Omental fat pad (tissue), 4 donors: ENCODE results near the gene ADGRG1. TPM values are rescaled to one million over a fixed set of nuclear protein-coding genes. Genes with fewer than 3 reads are reported as not detected.
"Not testable (repeated sequence)": the region's sequence is repeated elsewhere in the genome, so short reads cannot be mapped to it uniquely, and the experiment has no call there.

ENCODE experiments used
- ATAC-seq: fragments of 150-250 bp; one replicate; pipeline ENCODE4 v1.9.1; 2016; ENCODE audit warnings: mild to moderate bottlenecking, moderate library complexity; ENCODE audit not compliant: low FRiP score
- DNase-seq: peaks from one replicate; pipeline ENCODE4 v3.0.0-alpha.2; 2019; ENCODE audit warnings: low spot score
- CTCF ChIP-seq, 3 donors: fragments of 450-650 bp; IDR thresholded peaks; one replicate each; pipeline ENCODE4 v1.5.1; 2016 to 2017; ENCODE audit warnings: antibody characterized with exemption in 3 of 3, mild to moderate bottlenecking in 3 of 3, moderate library complexity in 2 of 3
- total RNA-seq, 4 donors: library from RNA; depleted of rRNA; stranded (reverse); fragments of >200 nt; gene quantifications; one replicate each; pipeline ENCODE4 v1.1.0, GENCODE V29; 2016

ADGRG1 gene
- total RNA-seq, 4 donors from 2014 or later: 15.3 to 99.1 (median 70.5) TPM

- DNase-seq (peak; percentile 41), ATAC-seq (peak; percentile 85)
- TF ChIP-seq CTCF (IDR thresholded peaks at IDR 0.05): peak in 2 of 3 donors; percentile 59 to 70
Measured at GRCh38 chr16:57591086-57591869, 37.2 kb upstream of the ADGRG1 start.

- DNase-seq (no peak), ATAC-seq (no peak)
- no peak for TF ChIP-seq CTCF (IDR thresholded peaks at IDR 0.05)
Measured at GRCh38 chr16:57591870-57592485, 36.5 kb upstream of the ADGRG1 start.

DNA sequence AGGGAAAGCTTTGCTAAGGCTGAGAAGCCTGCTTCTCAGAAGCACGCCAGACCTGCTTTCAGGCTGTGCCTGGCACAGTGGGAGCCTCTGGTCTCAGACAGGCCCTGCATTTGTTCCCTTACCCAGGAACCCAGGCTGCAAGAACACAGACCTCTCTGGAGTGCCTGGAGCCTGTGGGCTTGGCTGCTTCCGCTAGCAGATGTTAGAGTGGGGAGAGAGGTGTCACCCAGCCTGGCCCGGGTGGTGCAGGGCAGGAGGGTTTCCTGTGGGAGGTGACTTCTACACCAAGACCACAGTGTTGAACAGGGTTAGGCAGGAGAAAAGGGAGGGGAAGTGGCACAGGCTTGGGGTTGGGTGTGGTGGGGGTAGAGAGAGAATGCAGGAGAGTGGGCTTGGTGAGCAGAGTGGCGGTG lies 35.8 kb upstream of the ADGRG1 start:
- ATAC-seq (no peak), DNase-seq (no peak)
- TF ChIP-seq CTCF (IDR thresholded peaks at IDR 0.05): no peak

DNA sequence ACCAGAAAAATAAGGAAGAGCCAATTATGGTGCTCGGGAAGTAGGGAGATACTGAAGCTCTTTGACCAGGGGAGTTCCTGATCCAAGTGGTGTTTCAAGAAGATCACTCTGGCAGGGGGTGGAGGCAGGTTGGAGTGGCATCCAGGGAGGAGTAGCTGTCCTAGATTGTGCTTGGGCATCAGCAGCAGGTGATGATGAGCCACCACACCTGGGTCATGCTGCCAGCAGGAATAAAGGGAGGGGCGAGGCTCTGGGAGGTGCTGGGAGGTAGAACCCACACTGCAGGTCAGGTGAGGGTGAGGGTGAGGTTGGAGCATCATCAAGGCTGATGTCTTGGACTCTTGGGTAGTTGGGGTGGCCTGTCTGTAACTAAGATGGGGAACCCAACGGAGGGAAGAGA lies 35.4 kb upstream of the ADGRG1 start:
- DNase-seq (no peak), ATAC-seq (no peak)
- TF ChIP-seq CTCF (IDR thresholded peaks at IDR 0.05): no peak

DNA sequence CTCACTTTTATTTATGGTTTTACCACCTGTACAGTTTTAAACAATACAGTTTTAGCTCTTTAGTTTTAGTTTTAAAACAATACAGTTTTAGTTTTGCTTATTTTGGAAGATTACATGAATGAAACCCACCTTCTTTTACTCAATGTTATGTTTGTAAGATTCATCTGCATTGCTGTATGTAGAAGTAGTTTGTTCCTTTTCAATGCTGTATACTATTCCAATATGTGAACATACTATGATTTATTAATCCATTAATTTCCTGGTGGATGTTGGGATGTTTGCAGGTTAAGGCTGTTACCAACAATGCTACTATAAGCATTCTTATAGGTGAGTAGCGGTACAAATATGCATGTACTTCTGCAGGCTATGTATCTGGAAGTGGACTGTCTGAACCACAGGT lies 34.4 kb upstream of the ADGRG1 start:
- DNase-seq (no peak), ATAC-seq (no peak)
- TF ChIP-seq CTCF (IDR thresholded peaks at IDR 0.05): no peak

DNA sequence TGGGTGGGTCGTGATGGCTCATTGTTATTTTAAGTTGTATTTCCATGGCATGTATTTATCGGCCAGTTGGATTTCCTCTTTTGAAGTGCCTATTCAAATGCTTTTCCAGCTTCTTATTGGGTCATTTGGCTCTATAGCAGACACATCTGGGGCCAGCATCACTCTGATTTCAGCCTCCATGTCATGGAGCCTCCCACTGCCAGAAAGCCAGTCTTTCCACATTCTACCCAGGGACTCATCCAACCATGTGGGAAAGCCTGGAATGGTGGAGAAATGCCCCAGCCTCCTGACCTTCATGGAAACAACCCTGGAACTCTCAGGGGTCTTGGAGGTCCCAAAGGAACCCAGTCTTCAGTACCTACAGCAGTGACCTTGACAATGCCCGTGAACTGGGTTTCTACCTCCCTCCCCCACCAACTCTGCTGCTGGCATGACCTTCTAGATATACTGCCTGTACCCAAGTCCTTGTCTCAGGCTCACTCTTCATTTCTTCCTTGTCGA lies 33.8 kb upstream of the ADGRG1 start:
- no peak for TF ChIP-seq CTCF (IDR thresholded peaks at IDR 0.05)
- ATAC-seq (no peak), DNase-seq (no peak)

GRCh38 chr16:57596234-57596633 lies 32.2 kb upstream of the ADGRG1 start:
- not testable (repeated sequence) for ATAC-seq, DNase-seq
